ENCODE data around the gene KLHDC2.

- TF ChIP-seq, protein P1, sequence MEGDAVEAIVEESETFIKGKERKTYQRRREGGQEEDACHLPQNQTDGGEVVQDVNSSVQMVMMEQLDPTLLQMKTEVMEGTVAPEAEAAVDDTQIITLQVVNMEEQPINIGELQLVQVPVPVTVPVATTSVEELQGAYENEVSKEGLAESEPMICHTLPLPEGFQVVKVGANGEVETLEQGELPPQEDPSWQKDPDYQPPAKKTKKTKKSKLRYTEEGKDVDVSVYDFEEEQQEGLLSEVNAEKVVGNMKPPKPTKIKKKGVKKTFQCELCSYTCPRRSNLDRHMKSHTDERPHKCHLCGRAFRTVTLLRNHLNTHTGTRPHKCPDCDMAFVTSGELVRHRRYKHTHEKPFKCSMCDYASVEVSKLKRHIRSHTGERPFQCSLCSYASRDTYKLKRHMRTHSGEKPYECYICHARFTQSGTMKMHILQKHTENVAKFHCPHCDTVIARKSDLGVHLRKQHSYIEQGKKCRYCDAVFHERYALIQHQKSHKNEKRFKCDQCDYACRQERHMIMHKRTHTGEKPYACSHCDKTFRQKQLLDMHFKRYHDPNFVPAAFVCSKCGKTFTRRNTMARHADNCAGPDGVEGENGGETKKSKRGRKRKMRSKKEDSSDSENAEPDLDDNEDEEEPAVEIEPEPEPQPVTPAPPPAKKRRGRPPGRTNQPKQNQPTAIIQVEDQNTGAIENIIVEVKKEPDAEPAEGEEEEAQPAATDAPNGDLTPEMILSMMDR (IDR thresholded peaks at IDR 0.05; ENCODE audit: control extremely low read depth in 1 of 3, insufficient read depth in 1 of 3, low read depth in 1 of 3, low read length in 3 of 3) = no peak
- TF ChIP-seq CEBPB (IDR thresholded peaks at IDR 0.05; ENCODE audit: low read depth, low read length) = no peak
- no peak for TF ChIP-seq EP300 (IDR thresholded peaks at IDR 0.05; ENCODE audit: borderline replicate concordance in 1 of 2, low read depth in 2 of 2, low read length in 2 of 2)
- TF ChIP-seq SIN3A (conservative IDR thresholded peaks at IDR 0.05 in 1 of 2, IDR thresholded peaks at IDR 0.05 in 1 of 2; ENCODE audit: low read depth in 1 of 2, low read length in 2 of 2) = no peak
- TF ChIP-seq TBP (IDR thresholded peaks at IDR 0.05; ENCODE audit: low read depth, low read length) = no peak
- TF ChIP-seq KDM1A (IDR thresholded peaks at IDR 0.05; ENCODE audit: borderline replicate concordance, low read length) = no peak
- no peak for TF ChIP-seq HDAC6 (IDR thresholded peaks at IDR 0.05; ENCODE audit: low read depth, low read length)
- no peak for TF ChIP-seq EGR1 (IDR thresholded peaks at IDR 0.05; ENCODE audit: borderline replicate concordance, low read depth, low read length)
- TF ChIP-seq, protein P2, sequence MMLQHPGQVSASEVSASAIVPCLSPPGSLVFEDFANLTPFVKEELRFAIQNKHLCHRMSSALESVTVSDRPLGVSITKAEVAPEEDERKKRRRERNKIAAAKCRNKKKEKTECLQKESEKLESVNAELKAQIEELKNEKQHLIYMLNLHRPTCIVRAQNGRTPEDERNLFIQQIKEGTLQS (IDR thresholded peaks at IDR 0.05; ENCODE audit: insufficient read depth, low read depth, low read length) = no peak
- TF ChIP-seq POLR2AphosphoS5 (IDR thresholded peaks at IDR 0.05; ENCODE audit: low read depth, low read length) = no peak
- TF ChIP-seq, protein P3, sequence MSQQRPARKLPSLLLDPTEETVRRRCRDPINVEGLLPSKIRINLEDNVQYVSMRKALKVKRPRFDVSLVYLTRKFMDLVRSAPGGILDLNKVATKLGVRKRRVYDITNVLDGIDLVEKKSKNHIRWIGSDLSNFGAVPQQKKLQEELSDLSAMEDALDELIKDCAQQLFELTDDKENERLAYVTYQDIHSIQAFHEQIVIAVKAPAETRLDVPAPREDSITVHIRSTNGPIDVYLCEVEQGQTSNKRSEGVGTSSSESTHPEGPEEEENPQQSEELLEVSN (IDR thresholded peaks at IDR 0.05) = no peak
- no peak for TF ChIP-seq POLR2A (IDR thresholded peaks at IDR 0.05; ENCODE audit: control extremely low read depth in 1 of 2, low read depth in 2 of 2, low read length in 2 of 2)
- TF ChIP-seq MAFK (IDR thresholded peaks at IDR 0.05; ENCODE audit: low read depth, low read length) = no peak
- TF ChIP-seq SP4 (IDR thresholded peaks at IDR 0.05; ENCODE audit: low read length) = no peak
Observed at GRCh38 chr14:49754570-49755097, 13.3 kb upstream of the KLHDC2 start.

Data from H1 (cell line).